ENCODE results near the gene TMEM106C.

TMEM106C gene

GRCh38 chr12:47963340-47964040, at the start of gene TMEM106C:
TSS of gene TMEM106C (plus strand) at chr12:47963596. CDS start at chr12:47964237, 641 bp downstream.
- DNase-seq: peak; percentile 94

GRCh38 chr12:47920913-47921312, 42.5 kb upstream of the TMEM106C start:
- no peak for DNase-seq

GRCh38 chr12:47921907-47922306, 41.5 kb upstream of the TMEM106C start:
- DNase-seq: no peak

- no peak for DNase-seq
Observed at GRCh38 chr12:47927346-47927745, 36.0 kb upstream of the TMEM106C start.

GRCh38 chr12:47930634-47931033, 32.8 kb upstream of the TMEM106C start:
- no peak for DNase-seq

GRCh38 chr12:47931187-47931586, 32.2 kb upstream of the TMEM106C start:
- no peak for DNase-seq

GRCh38 chr12:47935184-47935583, 28.2 kb upstream of the TMEM106C start:
- no peak for DNase-seq

- no peak for DNase-seq
Observed at GRCh38 chr12:47938093-47938492, 25.3 kb upstream of the TMEM106C start.

- DNase-seq: no peak
Observed at GRCh38 chr12:47938594-47938993, 24.8 kb upstream of the TMEM106C start.

GRCh38 chr12:47939009-47939601, 24.3 kb upstream of the TMEM106C start:
- no peak for DNase-seq

GRCh38 chr12:47940773-47941474, 22.5 kb upstream of the TMEM106C start:
- DNase-seq: no peak

GRCh38 chr12:47941475-47941780, 22.0 kb upstream of the TMEM106C start:
- DNase-seq: no peak

GRCh38 chr12:47941871-47942613, 21.4 kb upstream of the TMEM106C start:
- DNase-seq: peak; percentile 41 to 60

GRCh38 chr12:47942614-47943225, 20.7 kb upstream of the TMEM106C start:
- no peak for DNase-seq

- DNase-seq: no peak
Observed at GRCh38 chr12:47943623-47944340, 19.6 kb upstream of the TMEM106C start.

GRCh38 chr12:47944685-47945340, 18.6 kb upstream of the TMEM106C start:
- no peak for DNase-seq

- no peak for DNase-seq
Observed at GRCh38 chr12:47945341-47945728, 18.1 kb upstream of the TMEM106C start.

- peak in 1 of 2 donors; percentile 28 for DNase-seq
Observed at GRCh38 chr12:47946413-47947323, 16.7 kb upstream of the TMEM106C start.

- no peak for DNase-seq
Observed at GRCh38 chr12:47947341-47947740, 16.1 kb upstream of the TMEM106C start.

Data from CD4-positive, alpha-beta T cell treated with Interferon alpha-2 for 1 hour (primary cell).